Thyroid gland (tissue), 4 donors: Measurements from ENCODE around the gene GPR15LG.

Experiments used
- CTCF ChIP-seq, 6 experiments: fragments of 200-600 bp in 3 of 6; fragments of 450-650 bp in 3 of 6; sonication (generic) in 3 of 6; IDR thresholded peaks; one replicate each; pipeline ENCODE4 v1.5.1; 2016 to 2019; ENCODE audit warnings: antibody characterized with exemption in 6 of 6, mild to moderate bottlenecking in 2 of 6, inconsistent platforms in 1 of 6, moderate library complexity in 1 of 6
- POLR2A ChIP-seq, 2 donors: fragments of 450-650 bp; IDR thresholded peaks; one replicate each; pipeline ENCODE4 v1.6.1; 2017; ENCODE audit warnings: antibody characterized with exemption in 2 of 2, mild to moderate bottlenecking in 2 of 2, moderate library complexity in 1 of 2

- no peak for TF ChIP-seq CTCF (IDR thresholded peaks at IDR 0.05)
- no peak for TF ChIP-seq POLR2A (IDR thresholded peaks at IDR 0.05)
Observed at GRCh38 chr10:84195044-84195830, 21.6 kb downstream of the GPR15LG start.
